ENCODE measurements around the gene ATP9A.
"Not testable (repeated sequence)": the region's sequence is repeated elsewhere in the genome, so short reads cannot be mapped to it uniquely, and the experiment has no call there.

ATP9A gene

DNA sequence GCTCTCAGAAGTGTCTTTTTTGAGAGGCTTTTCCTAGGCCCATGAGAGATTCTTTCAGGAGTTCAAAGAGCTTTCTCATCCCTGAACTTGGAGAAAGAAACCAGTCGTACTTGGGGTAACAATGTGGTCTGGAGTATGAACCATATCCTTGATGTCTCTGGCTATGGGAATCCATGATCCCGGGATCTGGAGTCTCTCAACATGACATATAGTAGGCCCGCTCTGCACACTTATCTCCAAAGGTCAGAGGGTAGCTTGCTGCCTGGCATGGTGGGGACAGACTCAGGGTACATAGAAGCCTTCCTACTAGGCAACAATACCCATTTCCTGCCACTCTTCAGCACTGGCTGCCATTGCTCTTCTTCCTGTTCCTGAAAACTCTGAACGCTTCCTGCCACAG is 183.5 kb downstream of the ATP9A start:
- in situ Hi-C loops (cut with HindIII; ENCODE audit: low sequenced_read_pairs), result no loop called here

DNA sequence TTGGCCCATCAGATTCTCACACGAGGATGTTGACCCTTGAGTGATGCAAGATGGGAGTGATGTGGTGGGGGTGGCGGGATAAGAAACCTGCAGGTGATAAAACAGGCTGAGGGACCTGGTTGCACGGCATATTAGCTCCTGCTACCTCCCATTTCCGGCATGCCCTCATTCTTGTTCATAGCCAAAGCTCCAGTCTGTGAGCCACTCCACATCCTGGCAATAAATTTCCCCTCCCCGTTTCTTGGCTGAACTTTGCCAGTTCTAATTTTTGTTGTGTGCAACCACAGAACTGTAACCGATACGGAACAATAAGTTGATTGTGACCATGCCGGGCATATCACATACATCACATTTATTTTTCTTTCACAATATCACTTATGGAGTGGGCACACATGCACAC is 184.1 kb downstream of the ATP9A start:
- in situ Hi-C loops (cut with HindIII; ENCODE audit: low sequenced_read_pairs), result no loop called here

- in situ Hi-C loops (cut with HindIII; ENCODE audit: low sequenced_read_pairs), result no loop called here
Measured at GRCh38 chr20:51583499-51583898, 184.7 kb downstream of the ATP9A start.

DNA sequence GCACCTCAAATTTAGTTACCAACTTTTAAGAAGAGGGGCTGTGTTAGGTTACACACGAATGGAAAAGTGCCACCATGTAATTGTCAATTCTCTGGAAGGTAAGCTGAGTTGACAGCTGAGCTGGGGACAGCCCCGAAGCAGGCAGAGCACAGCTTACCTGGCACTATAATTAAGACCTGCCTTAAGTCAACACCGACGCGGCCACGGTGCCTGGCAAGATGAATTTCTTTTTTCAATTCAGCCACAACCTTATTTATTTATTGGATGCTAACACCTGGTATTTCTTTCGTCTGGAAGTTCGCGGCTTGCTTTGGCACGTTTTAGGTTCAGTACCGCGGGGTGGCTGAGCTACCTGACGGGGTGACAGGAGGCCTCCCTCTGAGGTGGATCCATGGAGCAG is 185.1 kb downstream of the ATP9A start:
- in situ Hi-C loops (cut with HindIII; ENCODE audit: low sequenced_read_pairs), result no loop called here

GRCh38 chr20:51581571-51581970 is 186.6 kb downstream of the ATP9A start:
- in situ Hi-C loops (cut with HindIII; ENCODE audit: low sequenced_read_pairs), result no loop called here

- in situ Hi-C loops (cut with HindIII; ENCODE audit: low sequenced_read_pairs), result no loop called here
Measured at GRCh38 chr20:51579137-51579536, 189.1 kb downstream of the ATP9A start.

GRCh38 chr20:51578145-51578459 is 190.1 kb downstream of the ATP9A start:
- in situ Hi-C loops (cut with HindIII; ENCODE audit: low sequenced_read_pairs), result no loop called here

GRCh38 chr20:51577432-51578144 is 190.6 kb downstream of the ATP9A start:
- in situ Hi-C loops (cut with HindIII; ENCODE audit: low sequenced_read_pairs), result no loop called here

DNA sequence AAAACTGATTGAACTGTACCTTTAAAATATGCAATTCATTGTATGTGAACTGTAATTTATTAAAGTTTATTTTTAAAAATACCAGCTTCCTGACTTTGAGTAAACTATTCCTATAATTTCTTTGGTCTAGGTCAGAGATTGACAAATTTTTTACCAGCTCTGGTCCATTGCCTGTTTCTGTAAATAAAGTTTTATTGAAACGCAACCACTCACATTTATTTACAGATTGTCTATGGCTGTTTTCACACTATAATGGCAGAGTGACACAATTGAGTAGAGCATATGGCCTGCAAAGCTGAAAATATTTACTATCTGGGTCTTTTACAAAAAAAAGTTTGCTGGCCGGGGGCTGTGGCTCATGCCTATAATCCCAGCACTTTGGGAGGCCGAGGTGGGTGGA is 192.7 kb downstream of the ATP9A start:
- in situ Hi-C loops (cut with HindIII; ENCODE audit: low sequenced_read_pairs), result no loop called here

DNA sequence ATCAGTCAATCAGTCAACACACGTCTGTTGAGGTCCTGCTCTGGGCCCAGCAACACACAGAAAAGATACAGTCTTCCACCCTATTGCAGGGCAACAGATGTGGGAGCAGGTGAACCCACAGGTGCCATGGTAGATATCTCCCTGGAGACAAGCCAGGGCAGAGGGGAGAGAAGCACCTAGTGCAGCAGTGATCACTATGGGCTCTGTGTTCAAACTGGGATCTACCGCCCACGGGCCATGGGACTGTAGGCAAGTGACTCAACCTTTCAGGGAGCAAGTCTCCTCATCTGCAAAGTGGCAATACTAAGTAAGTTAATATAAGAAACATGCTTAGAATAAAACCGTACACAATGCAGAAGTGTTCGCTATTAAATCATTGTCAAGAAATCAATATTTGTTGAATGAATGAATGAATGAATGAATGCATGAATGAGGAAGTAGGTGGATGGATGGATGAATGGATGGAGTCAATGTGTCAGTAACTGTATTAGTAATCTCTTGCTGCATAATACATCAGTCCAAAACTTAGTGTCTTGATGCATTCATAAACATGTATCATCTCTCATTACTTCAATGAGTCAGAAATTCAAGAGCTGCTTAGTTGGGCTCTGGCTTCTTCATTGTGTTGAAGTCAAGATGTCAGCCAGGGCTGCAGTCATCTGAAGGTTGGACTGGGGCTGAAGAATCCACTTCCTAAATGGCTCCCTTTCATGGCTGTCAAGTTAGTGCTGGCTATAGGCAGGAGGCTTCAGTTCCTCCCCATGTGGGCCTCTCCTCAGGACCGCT is 193.7 kb downstream of the ATP9A start:
- in situ Hi-C loops (cut with HindIII; ENCODE audit: low sequenced_read_pairs), result no loop called here

DNA sequence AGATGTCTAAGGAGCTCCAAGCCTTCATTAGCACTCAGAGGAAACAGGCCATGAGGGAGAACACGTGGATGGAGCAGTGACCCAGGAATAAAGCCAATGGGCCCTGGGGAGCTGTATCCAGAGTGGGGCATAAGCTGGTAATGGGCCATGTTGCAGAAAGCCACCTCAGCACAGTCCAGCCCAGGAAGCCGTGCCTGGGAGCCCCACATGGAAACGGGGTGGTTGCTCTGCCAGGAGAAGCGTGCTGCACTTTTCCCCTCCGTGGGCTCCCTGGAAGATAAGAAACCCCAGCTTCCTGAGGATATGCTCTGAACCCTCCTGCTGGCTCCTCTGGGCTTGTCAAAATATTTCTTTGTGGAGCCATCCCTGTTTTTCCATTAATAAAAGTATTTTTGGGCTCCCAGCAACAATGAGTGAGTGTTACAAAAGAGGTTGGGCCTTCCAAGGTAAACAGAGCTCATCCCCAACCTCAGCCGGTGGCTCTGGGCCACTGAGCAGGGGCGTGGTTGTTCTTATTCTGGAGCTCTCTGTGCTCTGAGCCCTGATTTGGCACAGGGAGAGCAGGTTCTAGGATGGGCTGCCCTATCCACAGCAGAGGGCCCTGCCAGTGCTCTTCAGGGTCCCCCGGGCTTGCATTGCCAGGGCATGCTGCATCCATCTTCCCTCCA is 194.5 kb downstream of the ATP9A start:
- in situ Hi-C loops (cut with HindIII; ENCODE audit: low sequenced_read_pairs), result no loop called here

- in situ Hi-C loops (cut with HindIII; ENCODE audit: low sequenced_read_pairs), result no loop called here
Measured at GRCh38 chr20:51571460-51571794, 196.8 kb downstream of the ATP9A start.

DNA sequence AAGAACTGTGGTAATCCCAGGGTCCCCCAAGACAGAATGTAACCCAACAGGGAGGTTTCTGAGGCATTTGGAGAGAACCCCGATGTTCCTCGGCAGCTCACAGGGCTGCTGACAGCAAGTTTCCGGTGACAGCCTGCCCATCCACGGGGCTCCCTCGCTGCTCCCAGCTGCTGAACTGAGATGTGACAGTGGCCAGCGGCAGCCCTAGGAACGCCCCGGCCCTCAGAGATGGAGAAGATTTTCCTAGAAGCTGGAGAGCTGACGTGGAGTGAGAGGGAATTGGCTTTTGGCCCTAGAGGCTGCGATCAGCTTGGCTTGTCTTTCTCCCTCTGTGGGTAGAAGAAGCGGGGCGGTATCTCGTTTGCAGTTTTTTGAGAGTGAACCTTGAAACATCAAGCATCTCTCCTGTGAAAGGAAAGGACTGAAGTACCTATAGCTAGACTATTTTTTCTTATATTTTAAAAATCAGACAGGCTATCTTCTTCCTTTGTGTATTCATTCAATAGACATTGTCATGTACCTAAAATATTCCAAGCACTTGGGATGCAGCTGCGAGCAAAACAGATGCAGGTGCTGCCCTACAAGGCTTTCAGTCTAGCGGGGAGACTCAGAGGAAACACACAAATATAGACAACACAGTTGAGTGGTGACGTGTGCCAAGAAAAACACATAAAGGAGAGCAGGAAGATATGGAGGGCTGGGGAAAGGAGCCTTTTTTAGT is 197.3 kb downstream of the ATP9A start:
- in situ Hi-C loops (cut with HindIII; ENCODE audit: low sequenced_read_pairs), result no loop called here

GRCh38 chr20:51569815-51570738 is 198.1 kb downstream of the ATP9A start:
- in situ Hi-C loops (cut with HindIII; ENCODE audit: low sequenced_read_pairs), result no loop called here

DNA sequence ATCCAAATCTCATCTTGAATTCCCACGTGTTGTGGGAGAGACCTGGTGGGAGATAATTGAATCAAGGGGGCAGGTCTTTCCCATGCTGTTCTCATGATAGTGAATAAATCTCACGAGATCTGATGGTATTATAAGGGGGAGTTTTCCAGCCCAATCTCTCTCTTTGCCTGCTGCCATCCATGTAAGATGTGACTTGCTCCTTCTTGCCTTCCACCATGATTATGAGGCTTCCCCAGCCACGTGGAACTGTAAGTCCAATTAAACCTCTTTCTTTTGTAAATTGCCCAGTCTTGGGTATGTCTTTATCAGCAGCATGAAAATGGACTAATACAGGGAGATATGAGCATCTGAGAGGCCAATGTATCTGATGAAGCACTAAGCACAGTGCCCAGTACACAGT is 199.7 kb downstream of the ATP9A start:
- in situ Hi-C loops (cut with HindIII; ENCODE audit: low sequenced_read_pairs), result not testable (repeated sequence)

DNA sequence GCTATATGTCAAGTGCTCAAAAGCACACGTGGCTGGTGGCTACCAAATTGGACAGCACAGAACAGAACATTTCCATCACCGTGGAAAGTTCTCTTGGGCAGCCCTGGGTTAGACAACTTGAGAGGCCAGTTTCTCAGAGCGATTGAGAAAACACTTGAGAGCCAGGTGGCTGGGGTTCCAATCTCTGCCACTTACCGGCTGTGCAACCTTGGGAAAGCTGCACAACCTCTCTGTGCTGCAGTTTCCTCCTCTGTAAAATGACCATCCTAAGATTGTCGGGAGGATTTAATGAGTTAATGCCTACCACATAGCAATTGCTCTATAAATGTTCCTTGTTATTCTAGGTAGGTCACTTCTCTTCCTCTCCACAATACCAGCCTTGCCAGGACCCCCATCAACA is 200.6 kb downstream of the ATP9A start:
- in situ Hi-C loops (cut with HindIII; ENCODE audit: low sequenced_read_pairs), result no loop called here

- in situ Hi-C loops (cut with HindIII; ENCODE audit: low sequenced_read_pairs), result no loop called here
Measured at GRCh38 chr20:51566594-51566993, 201.6 kb downstream of the ATP9A start.

DNA sequence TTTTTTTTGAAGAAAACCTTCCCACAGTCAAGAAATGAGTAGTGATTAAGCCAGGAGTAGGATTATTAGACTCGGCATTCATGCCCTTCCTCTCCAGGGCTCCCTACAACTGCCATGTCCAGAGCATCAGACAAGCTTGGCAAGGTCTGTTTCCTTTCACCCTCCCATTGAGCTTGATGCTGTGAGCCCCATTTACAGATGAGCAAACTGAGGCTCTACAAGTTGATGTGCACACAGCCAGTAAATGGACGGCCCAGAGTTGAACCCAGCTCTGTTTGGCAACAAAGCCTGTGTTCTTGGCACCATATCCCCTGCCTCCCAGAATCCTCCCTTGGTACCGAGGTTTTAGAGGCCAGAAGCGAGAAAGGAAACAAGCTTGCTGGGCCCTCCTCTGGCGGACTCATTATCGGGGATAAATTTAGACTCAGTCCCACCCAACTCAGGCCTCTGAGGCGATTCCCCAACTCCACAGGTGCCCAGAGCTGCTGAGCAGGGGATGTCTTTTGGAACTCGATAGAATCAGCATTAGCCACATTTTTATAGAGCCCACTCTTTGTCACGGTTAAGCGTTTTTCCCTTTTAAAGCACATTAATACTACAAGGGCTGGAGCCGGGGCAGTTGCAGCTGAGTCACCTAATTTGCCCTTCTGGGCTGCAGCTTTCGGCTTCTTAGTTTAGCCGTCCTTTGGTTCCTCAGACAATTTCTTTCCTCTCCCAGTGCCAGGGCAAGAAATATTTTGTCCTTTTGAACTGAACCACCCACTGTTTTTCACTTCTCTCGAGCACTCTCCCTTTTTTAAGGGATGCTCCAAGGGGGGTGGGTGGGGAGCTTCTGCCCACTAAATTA is 202.7 kb downstream of the ATP9A start:
- in situ Hi-C loops (cut with HindIII; ENCODE audit: low sequenced_read_pairs), result no loop called here

- in situ Hi-C loops (cut with HindIII; ENCODE audit: low sequenced_read_pairs), result no loop called here
Measured at GRCh38 chr20:51563486-51564332, 204.5 kb downstream of the ATP9A start.

Data from DLD1 (cell line).